ENCODE data around the gene IQCF6.
"Not testable (repeated sequence)": the region's sequence is repeated elsewhere in the genome, so short reads cannot be mapped to it uniquely, and the experiment has no call there.

The IQCF6 gene

DNA sequence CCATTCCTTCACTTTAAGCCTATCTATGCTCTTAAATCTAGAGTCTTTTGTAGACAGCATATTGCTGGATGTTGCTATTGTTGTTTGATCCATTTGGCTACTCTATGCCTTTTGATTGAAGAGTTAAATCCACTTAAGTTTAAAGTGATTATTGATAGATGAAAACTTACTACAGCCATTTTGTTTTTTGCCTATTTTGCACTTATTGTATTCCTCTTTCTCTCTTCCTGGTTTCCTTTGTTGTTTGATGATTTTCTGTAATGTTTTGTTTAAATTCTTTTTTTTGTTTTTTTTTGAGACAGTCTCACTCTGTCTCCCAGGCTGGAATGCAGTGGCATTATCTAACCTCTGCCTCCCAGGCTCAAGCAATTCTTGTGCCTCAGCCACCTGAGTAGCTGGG lies 19.8 kb downstream of the IQCF6 start:
- no peak for DNase-seq

DNA sequence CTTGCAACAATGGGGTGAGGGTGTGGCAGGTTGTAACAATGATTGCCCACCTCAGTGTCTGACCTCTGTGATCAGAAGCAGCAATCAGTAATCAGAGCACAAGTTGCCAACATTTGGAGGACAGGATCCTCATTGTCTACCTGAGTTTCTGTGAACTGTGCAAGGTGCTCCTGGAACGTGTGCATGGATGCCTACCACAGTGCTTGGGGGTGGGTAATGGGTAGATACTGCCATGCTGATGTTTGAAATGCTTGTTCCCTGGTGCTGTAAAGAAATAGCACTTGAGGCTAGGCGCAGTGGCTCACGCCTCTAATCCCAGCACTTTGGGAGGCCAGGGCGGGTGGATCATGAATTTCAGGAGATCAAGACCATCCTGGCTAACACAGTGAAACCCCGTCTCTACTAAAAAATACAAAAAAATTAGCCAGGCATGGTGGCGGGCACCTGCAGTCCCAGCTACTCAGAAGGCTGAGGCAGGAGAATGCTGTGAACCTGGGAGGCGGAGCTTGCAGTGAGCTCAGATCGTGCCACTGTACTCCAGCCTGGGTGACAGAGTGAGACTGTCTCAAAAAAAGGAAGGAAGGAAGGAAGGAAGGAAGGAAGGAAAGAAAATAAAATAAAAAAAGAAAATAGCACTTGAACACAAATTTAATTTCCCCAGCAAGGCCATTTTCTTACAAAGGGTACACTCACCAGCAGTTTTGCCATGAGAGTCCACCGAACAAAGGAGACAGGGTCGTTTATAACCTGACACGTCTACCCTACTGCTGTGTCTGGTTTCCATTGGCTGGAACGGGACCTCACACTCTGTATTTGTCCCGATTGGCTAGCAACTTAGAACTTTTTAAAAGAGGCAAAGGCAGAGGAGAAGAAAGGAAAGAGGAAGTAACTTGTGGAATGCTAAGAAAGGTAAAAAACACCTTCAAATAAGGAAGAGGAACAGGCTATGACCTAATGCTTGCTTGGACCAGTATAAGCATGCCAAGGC lies 25.0 kb downstream of the IQCF6 start:
- not testable (repeated sequence) for DNase-seq

DNA sequence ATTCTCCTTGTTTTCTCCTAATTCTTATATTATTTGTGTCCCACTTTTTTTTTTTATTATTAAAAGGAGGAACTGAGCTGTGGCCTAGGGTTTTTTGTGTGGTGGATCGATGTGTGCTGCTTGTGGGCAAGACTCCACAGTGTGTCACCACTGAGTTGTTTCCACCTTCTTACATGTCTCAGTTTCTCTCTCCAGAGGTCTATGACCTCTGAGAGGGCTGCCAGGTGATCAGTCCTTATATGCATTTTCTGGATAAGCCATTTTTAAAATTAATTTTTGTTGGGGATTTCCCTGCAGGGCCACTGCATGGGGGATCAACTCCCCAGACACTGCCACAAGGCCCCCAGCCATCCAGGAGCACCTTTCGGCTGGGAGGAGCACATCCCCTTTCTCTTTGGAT lies 27.8 kb downstream of the IQCF6 start:
- no peak for DNase-seq

DNA sequence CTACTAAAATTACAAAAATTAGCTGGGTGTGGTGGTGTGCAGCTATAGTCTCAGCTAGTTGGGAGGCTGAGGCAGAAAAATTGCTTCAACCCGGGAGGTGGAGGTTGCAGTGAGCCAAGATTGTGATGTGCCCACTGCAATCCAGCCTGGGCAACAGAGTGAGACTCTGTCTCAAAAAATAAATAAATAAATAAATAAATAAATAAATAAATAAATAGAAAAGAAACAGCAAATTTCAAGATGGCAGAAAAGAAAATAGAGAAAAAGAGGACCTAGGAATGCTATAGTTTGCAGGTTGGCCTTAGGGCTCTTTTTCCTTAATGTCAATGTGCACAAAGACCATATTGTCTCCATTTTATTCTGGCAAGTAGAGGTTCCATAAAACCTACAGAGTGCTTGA lies 28.2 kb downstream of the IQCF6 start:
- no peak for DNase-seq

DNA sequence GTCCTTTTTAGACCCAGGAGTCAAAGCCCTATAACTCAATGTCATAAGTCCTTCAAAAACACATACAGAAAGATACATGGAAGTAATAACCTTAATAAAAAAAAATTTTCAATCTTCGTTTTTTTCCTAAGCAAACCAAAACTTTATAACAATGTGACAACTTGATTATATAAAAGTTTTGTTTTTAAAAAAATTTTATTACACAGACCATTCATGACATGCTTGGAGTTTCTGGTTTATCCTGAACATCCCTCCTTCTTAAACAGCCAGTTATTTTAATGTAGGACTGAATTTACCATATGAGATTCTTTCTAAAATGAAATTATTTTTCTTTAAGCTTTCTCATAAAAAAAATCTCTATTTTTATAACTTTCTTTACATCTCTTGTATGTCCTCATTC lies 30.7 kb downstream of the IQCF6 start:
- DNase-seq = no peak

DNA sequence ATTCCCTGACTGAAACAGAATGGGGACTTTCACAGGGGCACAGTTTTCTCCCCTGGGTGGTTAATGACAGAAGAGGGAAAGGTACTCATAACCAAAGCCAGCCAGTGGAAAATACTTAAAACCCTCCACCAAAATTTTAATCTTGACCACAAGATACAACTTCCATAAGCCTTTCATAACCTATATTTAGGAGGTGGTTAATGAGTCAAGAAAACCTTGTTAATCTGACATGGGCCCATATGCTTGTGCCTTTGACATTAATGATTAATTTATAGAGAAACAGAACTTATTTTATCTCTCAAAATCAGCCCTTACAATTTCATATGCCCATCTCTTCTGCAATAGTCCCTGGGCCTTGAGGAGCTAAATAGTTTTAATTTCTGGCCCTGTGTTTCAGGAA lies 31.2 kb downstream of the IQCF6 start:
- no peak for DNase-seq

DNA sequence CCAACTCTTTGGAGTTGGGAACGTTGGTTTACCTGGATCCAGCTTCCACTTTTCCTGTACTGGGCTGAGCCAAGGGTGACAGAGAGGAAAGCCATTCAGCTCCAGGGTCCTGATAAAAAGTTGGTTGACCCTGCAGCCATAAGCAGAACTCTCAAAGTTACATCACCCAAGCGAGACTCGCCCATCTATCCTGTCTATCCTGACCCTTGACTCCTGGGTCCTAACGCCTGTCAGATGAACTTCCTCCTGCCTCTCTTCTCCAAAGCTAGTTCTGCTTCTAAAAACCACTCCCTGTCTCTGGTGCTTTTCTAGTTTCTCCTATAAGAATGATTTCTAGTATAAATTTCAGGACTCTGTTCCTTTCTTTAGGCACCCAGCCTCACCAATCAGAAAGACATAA lies 36.1 kb downstream of the IQCF6 start:
- not testable (repeated sequence) for DNase-seq

DNA sequence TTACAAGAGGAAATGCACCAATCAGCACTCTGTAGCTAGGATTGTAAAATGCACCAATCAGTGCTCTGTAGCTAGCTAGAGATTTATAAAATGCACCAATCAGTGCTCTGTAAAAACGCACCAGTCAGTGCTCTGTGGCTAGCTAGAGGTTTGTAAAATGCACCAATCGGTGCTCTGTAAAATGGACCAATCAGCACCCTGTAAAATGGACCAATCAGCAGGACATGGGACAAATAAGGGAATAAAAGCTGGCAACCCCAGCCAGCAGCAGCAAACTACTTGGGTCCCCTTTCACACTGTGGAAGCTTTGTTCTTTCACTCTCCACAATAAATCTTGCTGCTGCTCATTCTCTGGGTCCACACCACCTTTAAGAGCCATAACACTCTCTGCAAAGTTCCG lies 36.7 kb downstream of the IQCF6 start:
- not testable (repeated sequence) for DNase-seq

DNA sequence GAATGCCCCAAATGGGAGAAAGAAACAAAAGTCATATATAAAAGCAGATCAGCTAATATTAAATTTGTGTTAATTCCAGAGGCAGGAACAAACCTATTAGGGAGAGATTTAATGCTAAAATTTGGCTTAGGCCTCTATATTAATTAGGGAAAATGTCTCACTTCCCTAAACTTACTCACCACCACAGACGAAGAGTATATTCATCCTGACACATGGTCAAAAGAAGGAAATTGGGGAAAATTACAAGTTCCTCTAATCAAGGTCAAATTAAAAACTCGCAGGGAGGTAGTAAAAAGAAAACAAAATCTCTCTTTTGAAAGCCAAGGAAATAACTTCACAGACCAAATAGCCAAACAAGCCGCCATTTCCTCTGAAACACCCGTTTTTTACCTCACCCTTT lies 39.9 kb downstream of the IQCF6 start:
- DNase-seq = no peak

DNA sequence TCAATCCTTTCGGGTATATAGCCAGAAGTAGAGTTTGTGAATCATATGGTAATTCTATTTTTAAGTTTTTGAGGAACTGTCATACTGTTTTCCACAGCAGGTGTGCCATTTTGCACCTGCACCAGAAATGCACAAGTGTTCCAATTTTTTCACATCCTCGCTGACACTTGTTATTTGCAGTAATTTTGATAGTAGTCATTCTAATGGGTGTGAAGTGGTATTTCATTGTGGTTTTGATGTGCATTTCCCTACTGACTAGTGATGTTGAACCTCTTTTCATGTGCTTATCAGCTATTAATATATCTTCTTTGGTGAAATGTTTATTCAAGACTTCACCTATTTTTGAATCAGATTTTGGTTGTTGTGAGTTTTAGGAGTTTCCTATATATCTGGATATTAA lies 43.1 kb downstream of the IQCF6 start:
- DNase-seq = no peak

DNA sequence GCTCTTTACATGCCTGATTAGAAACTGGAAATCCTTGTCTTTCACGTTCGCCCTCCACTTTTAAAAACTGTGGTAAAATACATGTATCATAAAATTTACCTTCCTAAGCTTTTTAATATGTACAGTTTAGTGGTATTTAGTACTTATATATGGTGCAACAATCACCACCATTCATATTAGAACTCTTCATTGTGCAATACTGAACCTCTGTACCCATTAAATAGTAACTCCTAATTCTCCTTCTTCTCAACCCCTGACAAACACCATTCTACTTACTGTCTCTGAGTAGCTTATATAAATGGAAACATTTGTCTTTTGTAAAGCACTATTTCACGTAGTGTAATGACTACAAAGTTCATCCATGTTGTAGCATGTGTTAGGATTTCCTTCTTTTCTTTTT lies 44.0 kb downstream of the IQCF6 start:
- no peak for DNase-seq

DNA sequence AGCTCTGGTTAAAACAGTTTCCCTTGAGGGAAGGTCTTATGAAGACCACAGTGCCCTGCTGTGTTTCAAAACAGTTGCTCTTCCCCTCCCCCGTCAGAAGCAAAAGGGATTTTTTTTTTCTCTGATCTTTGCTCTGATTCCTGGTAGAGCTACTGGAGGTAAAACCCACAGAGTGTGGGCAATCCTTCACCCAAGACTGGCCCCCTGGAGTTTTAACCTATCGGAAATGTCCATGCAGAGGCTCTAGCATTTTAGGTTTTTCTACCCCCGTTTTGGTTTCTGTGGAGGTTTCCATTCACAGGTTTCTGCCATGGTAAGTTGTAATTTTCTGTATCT lies 44.5 kb downstream of the IQCF6 start:
- DNase-seq = no peak

DNA sequence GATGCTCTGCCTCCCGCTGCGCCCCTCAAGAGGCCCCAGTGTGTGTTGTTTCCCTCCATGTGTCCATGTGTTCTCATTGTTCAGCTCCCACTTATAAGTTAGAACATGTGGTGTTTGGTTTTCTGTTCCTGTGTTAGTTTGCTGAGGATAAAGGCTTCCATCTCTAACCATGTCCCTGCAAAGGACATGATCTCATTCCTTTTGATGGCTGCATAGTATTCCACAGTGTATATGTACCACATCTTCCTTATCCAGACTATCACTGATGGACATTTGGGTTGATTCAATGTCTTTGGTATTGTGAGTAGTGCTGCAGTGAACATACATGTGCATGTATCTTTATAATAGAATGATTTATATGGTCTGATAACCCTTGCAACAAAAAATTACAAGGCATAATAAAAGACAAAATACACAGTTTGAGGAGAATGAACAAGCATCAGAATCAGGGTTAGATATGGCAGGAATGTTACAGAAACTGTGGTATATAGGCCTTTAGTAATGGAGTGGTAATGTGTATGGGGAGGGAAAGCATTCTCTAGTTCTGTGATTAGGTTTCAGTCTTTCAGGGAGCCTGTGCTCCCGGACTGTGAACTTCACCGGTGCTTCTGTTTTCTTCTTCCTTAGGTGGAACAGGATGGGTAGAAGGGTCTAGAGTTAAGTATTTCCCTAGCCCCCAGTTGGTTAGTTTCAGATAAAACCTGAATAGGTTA lies 45.0 kb downstream of the IQCF6 start:
- DNase-seq = no peak

DNA sequence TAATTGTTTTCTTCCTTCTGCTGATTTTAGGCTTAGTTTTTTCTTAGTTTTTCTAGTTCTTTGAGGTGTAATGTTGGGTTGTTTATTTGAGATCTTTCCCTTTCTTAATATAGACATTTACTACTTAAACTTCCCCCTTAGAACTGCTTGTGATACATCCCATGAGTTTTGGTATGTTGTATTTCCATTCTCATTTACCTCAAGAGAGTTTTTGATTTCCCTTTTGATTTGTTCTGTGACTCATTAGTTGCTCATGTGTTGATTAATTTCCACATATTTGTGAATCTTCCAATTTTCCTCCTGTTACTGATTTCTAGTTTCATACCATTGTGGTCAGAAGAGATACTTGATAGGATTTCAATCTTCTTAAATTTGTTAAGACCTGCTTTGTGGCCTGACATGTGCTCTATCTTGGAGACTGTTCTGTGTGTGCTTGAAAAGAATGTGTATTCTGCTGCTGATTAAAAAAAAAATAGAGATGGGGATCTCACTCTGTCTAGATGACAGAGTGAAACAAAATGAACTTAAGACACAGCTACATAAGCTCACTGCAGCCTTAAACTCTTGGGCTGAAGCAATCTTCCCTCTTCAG lies 49.9 kb downstream of the IQCF6 start:
- no peak for DNase-seq

Measured in activated T-cell treated with anti-CD3 and anti-CD28 coated beads, Interleukin-2, amount 50 U/mL, for 1 hour (primary cell).